GM12892 (cell line): Measurements from ENCODE around the gene C1orf116.

Experiments used
- POLR2A ChIP-seq: IDR thresholded peaks from 2 replicates; pipeline ENCODE4 v1.6.1; 2011; ENCODE audit warnings: low read depth, low read length, control low read depth
- POLR2AphosphoS5 ChIP-seq: IDR thresholded peaks from 2 replicates; pipeline ENCODE4 v1.6.1; 2011; ENCODE audit warnings: low read depth, low read length, control low read depth

GRCh38 chr1:207024202-207025145 lies 8.1 kb downstream of the C1orf116 start:
- TF ChIP-seq POLR2A: no peak
- TF ChIP-seq POLR2AphosphoS5: no peak
